ENCODE results near the gene P2RY12. TPM values are rescaled to one million over a fixed set of nuclear protein-coding genes. Genes with fewer than 3 reads are reported as not detected.

The P2RY12 gene
- total and polyA plus RNA-seq, 2 donors (not counting 1 experiment from before 2014, with no cell fraction given), result 0.34 to 2.5 TPM

- Histone ChIP-seq H2AFZ (ENCODE audit: low read length) (no peak overlapping the region), H3K9me3 (ENCODE audit: control insufficient read depth, insufficient read depth, low read depth, low read length) (no peaks in the 10 kb centered on the region), H3K27ac (ENCODE audit: insufficient read depth, low read length) (no peak overlapping the region), H3K4me1 (ENCODE audit: control insufficient read depth, extremely low read depth, insufficient read depth, low read length) (peaks cover 7% of the 10 kb centered on the region), H3K9ac (ENCODE audit: insufficient read depth, low read length) (no peak overlapping the region), H3K4me3 (replicated peaks in 1 of 4; ENCODE audit: control extremely low read depth in 1 of 4, insufficient read depth in 1 of 4, low read depth in 3 of 4, low read length in 4 of 4) (no peak overlapping the region), H4K20me1 (ENCODE audit: control insufficient read depth, extremely low read depth, insufficient read depth, low read length) (no peaks in the 10 kb centered on the region), H3K27me3 (ENCODE audit: control insufficient read depth, insufficient read depth, low read length) (no peaks in the 10 kb centered on the region), H3K4me2 (ENCODE audit: extremely low read depth, insufficient read depth, low read length) (no peak overlapping the region), H3K36me3 (ENCODE audit: control insufficient read depth, insufficient read depth, low read length) (no peaks in the 10 kb centered on the region), H3K79me2 (ENCODE audit: control insufficient read depth, insufficient read depth, low read length) (no peaks in the 10 kb centered on the region)
- TF ChIP-seq CTCF (conservative IDR thresholded peaks at IDR 0.05 in 1 of 2, IDR thresholded peaks at IDR 0.05 in 1 of 2; ENCODE audit: low read depth in 1 of 2, low read length in 2 of 2), result no peak
- TF ChIP-seq EZH2 (IDR thresholded peaks at IDR 0.05; ENCODE audit: low read length, missing control alignments), result no peak
- peak; percentile 27 to 93 for DNase-seq (ENCODE audit: low read depth in 2 of 2)
These were observed 18.7 kb upstream of the P2RY12 start for GRCh38 chr3:151403246-151403645.

GRCh38 chr3:151402349-151402748, 17.8 kb upstream of the P2RY12 start:
- no peaks in the 10 kb centered on the region for H3K9me3 ChIP-seq (ENCODE audit: control insufficient read depth, insufficient read depth, low read depth, low read length)
- H3K27me3 ChIP-seq (ENCODE audit: control insufficient read depth, insufficient read depth, low read length), result no peaks in the 10 kb centered on the region
- H3K9ac ChIP-seq (ENCODE audit: insufficient read depth, low read length), result no peak overlapping the region
- H3K4me2 ChIP-seq (ENCODE audit: extremely low read depth, insufficient read depth, low read length), result no peak overlapping the region
- no peak overlapping the region for H3K27ac ChIP-seq (ENCODE audit: insufficient read depth, low read length)
- peaks cover 7% of the 10 kb centered on the region for H3K4me1 ChIP-seq (ENCODE audit: control insufficient read depth, extremely low read depth, insufficient read depth, low read length)
- H2AFZ ChIP-seq (ENCODE audit: low read length), result no peak overlapping the region
- TF ChIP-seq EZH2 (IDR thresholded peaks at IDR 0.05; ENCODE audit: low read length, missing control alignments) (no peak), CTCF (conservative IDR thresholded peaks at IDR 0.05 in 1 of 2, IDR thresholded peaks at IDR 0.05 in 1 of 2; ENCODE audit: low read depth in 1 of 2, low read length in 2 of 2) (no peak)
- no peak overlapping the region for H3K4me3 ChIP-seq (replicated peaks in 1 of 4; ENCODE audit: control extremely low read depth in 1 of 4, insufficient read depth in 1 of 4, low read depth in 3 of 4, low read length in 4 of 4)
- H3K36me3 ChIP-seq (ENCODE audit: control insufficient read depth, insufficient read depth, low read length), result no peaks in the 10 kb centered on the region
- H4K20me1 ChIP-seq (ENCODE audit: control insufficient read depth, extremely low read depth, insufficient read depth, low read length), result no peaks in the 10 kb centered on the region
- no peak for DNase-seq (ENCODE audit: low read depth in 2 of 2)
- no peaks in the 10 kb centered on the region for H3K79me2 ChIP-seq (ENCODE audit: control insufficient read depth, insufficient read depth, low read length)

- H3K27me3 ChIP-seq (ENCODE audit: control insufficient read depth, insufficient read depth, low read length), result no peaks in the 10 kb centered on the region
- peaks cover 9% of the 10 kb centered on the region for H3K4me1 ChIP-seq (ENCODE audit: control insufficient read depth, extremely low read depth, insufficient read depth, low read length)
- H3K79me2 ChIP-seq (ENCODE audit: control insufficient read depth, insufficient read depth, low read length), result no peaks in the 10 kb centered on the region
- H3K9ac ChIP-seq (ENCODE audit: insufficient read depth, low read length), result no peak overlapping the region
- no peaks in the 10 kb centered on the region for H3K9me3 ChIP-seq (ENCODE audit: control insufficient read depth, insufficient read depth, low read depth, low read length)
- no peaks in the 10 kb centered on the region for H4K20me1 ChIP-seq (ENCODE audit: control insufficient read depth, extremely low read depth, insufficient read depth, low read length)
- H3K36me3 ChIP-seq (ENCODE audit: control insufficient read depth, insufficient read depth, low read length), result no peaks in the 10 kb centered on the region
- H3K4me2 ChIP-seq (ENCODE audit: extremely low read depth, insufficient read depth, low read length), result no peak overlapping the region
- no peak for DNase-seq (ENCODE audit: low read depth in 2 of 2)
- H2AFZ ChIP-seq (ENCODE audit: low read length), result no peak overlapping the region
- TF ChIP-seq EZH2 (IDR thresholded peaks at IDR 0.05; ENCODE audit: low read length, missing control alignments), result no peak
- TF ChIP-seq CTCF (conservative IDR thresholded peaks at IDR 0.05 in 1 of 2, IDR thresholded peaks at IDR 0.05 in 1 of 2; ENCODE audit: low read depth in 1 of 2, low read length in 2 of 2), result no peak
- no peak overlapping the region for H3K27ac ChIP-seq (ENCODE audit: insufficient read depth, low read length)
- H3K4me3 ChIP-seq (replicated peaks in 1 of 4; ENCODE audit: control extremely low read depth in 1 of 4, insufficient read depth in 1 of 4, low read depth in 3 of 4, low read length in 4 of 4), result no peak overlapping the region
These were observed 15.8 kb upstream of the P2RY12 start for GRCh38 chr3:151400341-151400740.

All from fibroblast of lung (primary cell).